Sigmoid colon (tissue), 7 donors: ENCODE data around the gene DAAM1. TPM values are rescaled to one million over a fixed set of nuclear protein-coding genes. Genes with fewer than 3 reads are reported as not detected.

ENCODE experiments used
- DNase-seq: peaks from one replicate; pipeline ENCODE4 v3.0.0-alpha.2; 2019
- H3K27ac ChIP-seq, 4 donors: fragments of 200-600 bp; sonication (generic); one replicate each; pipeline ENCODE4 v1.5.1; 2016 to 2019; ENCODE audit warnings: mild to moderate bottlenecking in 1 of 4
- H3K27me3 ChIP-seq, 3 donors: fragments of 200-600 bp; sonication (generic); one replicate each; pipeline ENCODE4 v1.5.1; 2019; ENCODE audit warnings: mild to moderate bottlenecking in 1 of 3
- H3K36me3 ChIP-seq, 4 donors: fragments of 200-600 bp; sonication (generic); one replicate each; pipeline ENCODE4 v1.5.1; 2016 to 2019
- H3K4me1 ChIP-seq, 4 donors: fragments of 200-600 bp; sonication (generic); one replicate each; pipeline ENCODE4 v1.5.1; 2017 to 2019
- H3K4me3 ChIP-seq, 4 donors: fragments of 200-600 bp; sonication (generic); one replicate each; pipeline ENCODE4 v1.5.1; 2017 to 2019; ENCODE audit warnings: mild to moderate bottlenecking in 2 of 4, moderate library complexity in 1 of 4
- H3K9me3 ChIP-seq, 4 donors: fragments of 200-600 bp in 3 of 4; sonication (generic) in 3 of 4; one replicate each; pipeline versions ENCODE4 v1.5.1 to v1.6.1; 2013 to 2019
- CTCF ChIP-seq, 4 experiments: fragments of 450-650 bp in 3 of 4; fragments of 200-600 bp in 1 of 4; IDR thresholded peaks; one replicate each; pipeline ENCODE4 v1.5.1; 2016 to 2019; ENCODE audit warnings: antibody characterized with exemption in 4 of 4, mild to moderate bottlenecking in 3 of 4, moderate library complexity in 2 of 4
- EP300 ChIP-seq, 4 donors: sonication (generic); formaldehyde crosslinking; IDR thresholded peaks; one replicate each; pipeline ENCODE4 v1.6.1; 2017; ENCODE audit warnings: antibody characterized with exemption in 4 of 4
- POLR2A ChIP-seq, 2 donors: fragments of 450-650 bp; IDR thresholded peaks; one replicate each; pipeline ENCODE4 v1.6.1; 2016; ENCODE audit warnings: antibody characterized with exemption in 2 of 2, mild to moderate bottlenecking in 2 of 2, moderate library complexity in 2 of 2
- POLR2AphosphoS5 ChIP-seq, 4 donors: sonication (generic); formaldehyde crosslinking; IDR thresholded peaks; one replicate each; pipeline ENCODE4 v1.6.1; 2017; ENCODE audit warnings: antibody characterized with exemption in 4 of 4
- WGBS, 2 donors: extraction: QIAGEN DNeasy Blood & Tissue Kit; methylation state at CpG; one replicate each; pipeline ENCODE4 v1.1.7; 2013; 5-methylcytosine and 5-hydroxymethylcytosine counted together
- intact Hi-C: fragments of 100-400 bp; cut with DNase I; formaldehyde crosslinking; loops from one replicate; pipeline ENCODE4 v1.15.1; 2023
- polyA plus RNA-seq, 3 donors: library from polyadenylated mRNA; stranded (reverse); fragments of 200-250 nt; gene quantifications; one replicate each; pipeline ENCODE4 v1.2.3, GENCODE V29; 2013
- total RNA-seq, 4 donors: library from RNA; depleted of rRNA; stranded (reverse); fragments of >200 nt; gene quantifications; one replicate each; pipeline ENCODE4 v1.1.0, GENCODE V29; 2016
- donor health status: healthy with polysubstance abuse.
- donor health status: Bipolar disorder and iron deficiency.
- donor health status: healthy.

Gene DAAM1
- total and polyA plus RNA-seq, 7 donors: 11.4 to 77.8 (median 47.5) TPM

- H3K36me3 ChIP-seq: peaks cover 0 to 6% (median 0%) of the 10 kb centered on the region in 4 donors
- no peaks in the 10 kb centered on the region for H3K27me3 ChIP-seq
- peaks cover 0 to 82% (median 59%) of the 10 kb centered on the region in 4 donors for H3K4me1 ChIP-seq
- 95 to 97% methylated on average over 4 of the region's 4 CpGs for WGBS, 2 donors
- intact Hi-C loops: no loop called here
- peak overlapping the region in 2 of 4 donors; percentile 75 for H3K27ac ChIP-seq
- H3K9me3 ChIP-seq: no peaks in the 10 kb centered on the region
- no peak for DNase-seq
- TF ChIP-seq POLR2A (IDR thresholded peaks at IDR 0.05): no peak
- TF ChIP-seq POLR2AphosphoS5 (IDR thresholded peaks at IDR 0.05): no peak
- TF ChIP-seq EP300 (IDR thresholded peaks at IDR 0.05): no peak
- TF ChIP-seq CTCF (IDR thresholded peaks at IDR 0.05): no peak
- no peak overlapping the region for H3K4me3 ChIP-seq
Measured at GRCh38 chr14:59273737-59274136, 85.3 kb downstream of the DAAM1 start.

- Histone ChIP-seq H3K4me1 (peaks cover 0 to 92% (median 65%) of the 10 kb centered on the region in 4 donors), H3K27ac (peak overlapping the region; percentile 58 to 75 (median 72)), H3K9me3 (no peaks in the 10 kb centered on the region), H3K36me3 (no peaks in the 10 kb centered on the region), H3K27me3 (no peaks in the 10 kb centered on the region), H3K4me3 (no peak overlapping the region)
- TF ChIP-seq POLR2AphosphoS5 (IDR thresholded peaks at IDR 0.05) (no peak), EP300 (IDR thresholded peaks at IDR 0.05) (no peak), POLR2A (IDR thresholded peaks at IDR 0.05) (no peak), CTCF (IDR thresholded peaks at IDR 0.05) (no peak)
- intact Hi-C loops: no loop called here
- WGBS, 2 donors: 52 to 66% methylated on average over 3 of the region's 3 CpGs
- no peak for DNase-seq
Measured at GRCh38 chr14:59274991-59275391, 86.5 kb downstream of the DAAM1 start.

GRCh38 chr14:59275668-59276067 lies 87.2 kb downstream of the DAAM1 start:
- no peaks in the 10 kb centered on the region for H3K27me3 ChIP-seq
- intact Hi-C loops: no loop called here
- peaks cover 0 to 86% (median 63%) of the 10 kb centered on the region in 4 donors for H3K4me1 ChIP-seq
- no peaks in the 10 kb centered on the region for H3K9me3 ChIP-seq
- no peak for TF ChIP-seq EP300 (IDR thresholded peaks at IDR 0.05)
- no peak for TF ChIP-seq POLR2A (IDR thresholded peaks at IDR 0.05)
- TF ChIP-seq CTCF (IDR thresholded peaks at IDR 0.05): no peak
- TF ChIP-seq POLR2AphosphoS5 (IDR thresholded peaks at IDR 0.05): peak in 2 of 4 donors; percentile 20 to 33
- no peaks in the 10 kb centered on the region for H3K36me3 ChIP-seq
- H3K4me3 ChIP-seq: no peak overlapping the region
- no peak for DNase-seq
- H3K27ac ChIP-seq: peak overlapping the region; percentile 58 to 75 (median 72)

GRCh38 chr14:59276235-59276634 lies 87.8 kb downstream of the DAAM1 start:
- peaks cover 0 to 85% (median 65%) of the 10 kb centered on the region in 4 donors for H3K4me1 ChIP-seq
- H3K27ac ChIP-seq: peak overlapping the region; percentile 58 to 75 (median 72)
- H3K9me3 ChIP-seq: no peaks in the 10 kb centered on the region
- no peaks in the 10 kb centered on the region for H3K36me3 ChIP-seq
- DNase-seq: no peak
- H3K27me3 ChIP-seq: no peaks in the 10 kb centered on the region
- intact Hi-C loops: no loop called here
- no peak overlapping the region for H3K4me3 ChIP-seq
- TF ChIP-seq CTCF (IDR thresholded peaks at IDR 0.05): no peak
- TF ChIP-seq POLR2A (IDR thresholded peaks at IDR 0.05): no peak
- TF ChIP-seq POLR2AphosphoS5 (IDR thresholded peaks at IDR 0.05): no peak
- TF ChIP-seq EP300 (IDR thresholded peaks at IDR 0.05): no peak

GRCh38 chr14:59277659-59278058 lies 89.2 kb downstream of the DAAM1 start:
- no peaks in the 10 kb centered on the region for H3K27me3 ChIP-seq
- TF ChIP-seq EP300 (IDR thresholded peaks at IDR 0.05): no peak
- no peak for TF ChIP-seq POLR2AphosphoS5 (IDR thresholded peaks at IDR 0.05)
- TF ChIP-seq CTCF (IDR thresholded peaks at IDR 0.05): no peak
- peak overlapping the region; percentile 29 to 75 (median 70) for H3K27ac ChIP-seq
- DNase-seq: no peak
- intact Hi-C loops: no loop called here
- no peaks in the 10 kb centered on the region for H3K9me3 ChIP-seq
- H3K36me3 ChIP-seq: no peaks in the 10 kb centered on the region
- 85 to 88% methylated on average over 2 of the region's 2 CpGs for WGBS, 2 donors
- peaks cover 0 to 83% (median 67%) of the 10 kb centered on the region in 4 donors for H3K4me1 ChIP-seq
- no peak overlapping the region for H3K4me3 ChIP-seq
